PC-3 (cell line): ENCODE results near the gene NFKB2. TPM values are rescaled to one million over a fixed set of nuclear protein-coding genes. Genes with fewer than 3 reads are reported as not detected.

Source experiments
- ATAC-seq: fragments of 200-7000 bp; cut with Tn5 transposase; 2 replicates; pipeline ENCODE4 v1.9.1; 2020; ENCODE audit warnings: mild to moderate bottlenecking, moderate library complexity
- BruUV-seq: library from RNA; stranded (reverse); fragments of 400-500 nt; replicated peaks from 2 replicates; lab custom pipeline; 2021; lab: Mats Ljungman, UMichigan
- CTCF ChIA-PET: fragments of 300-600 bp; sonication (Branson Sonifier 250); formaldehyde crosslinking; loops from one replicate; lab custom pipeline; 2022; ENCODE audit warnings: antibody characterized with exemption; lab: Charles Lee
- POLR2A ChIA-PET: fragments of 300-600 bp; sonication (Branson Sonifier 250); formaldehyde crosslinking; loops from one replicate; lab custom pipeline; 2022; ENCODE audit warnings: antibody characterized with exemption; ENCODE audit not compliant: unreplicated experiment; lab: Charles Lee
- DNase-seq: peaks from one replicate; pipeline ENCODE4 v3.0.0-alpha.2; 2015
- H2AFZ ChIP-seq: fragments of 300-600 bp; sonication (generic); 2 replicates; pipeline ENCODE4 v1.6.0; 2016; ENCODE audit warnings: antibody characterized with exemption, low read length
- H3F3A ChIP-seq: fragments of 300-600 bp; sonication (generic); one replicate; pipeline ENCODE4 v1.6.0; 2017; ENCODE audit warnings: antibody characterized with exemption, low read length, control low read depth, mild to moderate bottlenecking; ENCODE audit not compliant: unreplicated experiment
- H3K27ac ChIP-seq: fragments of 300-600 bp; sonication (generic); 2 replicates; pipeline ENCODE4 v1.5.1; 2016; ENCODE audit warnings: mild to moderate bottlenecking, low read length
- H3K27me3 ChIP-seq: fragments of 300-600 bp; sonication (generic); 2 replicates; pipeline ENCODE4 v1.6.1; 2016; ENCODE audit warnings: low read length, mixed read lengths
- H3K36me3 ChIP-seq: fragments of 300-600 bp; sonication (generic); 2 replicates; pipeline ENCODE4 v1.6.1; 2016; ENCODE audit warnings: low read depth, mixed run types, low read length, mixed read lengths
- H3K4me1 ChIP-seq: fragments of 300-600 bp; sonication (generic); 2 replicates; pipeline ENCODE4 v1.5.1; 2016; ENCODE audit warnings: low read length; ENCODE audit not compliant: insufficient read depth
- H3K4me2 ChIP-seq: fragments of 300-600 bp; sonication (generic); 2 replicates; pipeline ENCODE4 v1.6.0; 2016; ENCODE audit warnings: low read length
- H3K4me3 ChIP-seq: fragments of 300-600 bp; sonication (generic); 2 replicates; pipeline ENCODE4 v1.5.1; 2016; ENCODE audit warnings: mild to moderate bottlenecking, low read length, mixed read lengths
- H3K79me2 ChIP-seq: fragments of 300-600 bp; sonication (generic); 2 replicates; pipeline ENCODE4 v1.6.1; 2017; ENCODE audit warnings: low read length, mixed read lengths
- H3K9ac ChIP-seq: fragments of 300-600 bp; sonication (generic); 2 replicates; pipeline ENCODE4 v1.6.0; 2016; ENCODE audit warnings: mild to moderate bottlenecking, low read length
- H3K9me2 ChIP-seq: fragments of 300-600 bp; sonication (generic); replicated peaks from 2 replicates; pipeline ENCODE4 v1.6.1; 2016; ENCODE audit warnings: mixed run types, low read length, mixed read lengths
- H3K9me3 ChIP-seq: fragments of 300-600 bp; sonication (generic); 2 replicates; pipeline ENCODE4 v1.6.1; 2016; ENCODE audit warnings: low read length, mixed read lengths
- H4K20me1 ChIP-seq: fragments of 300-600 bp; sonication (generic); 2 replicates; pipeline ENCODE4 v1.6.1; 2016; ENCODE audit warnings: low read length, mixed read lengths
- EZH2 ChIP-seq: fragments of 300-600 bp; sonication (generic); IDR thresholded peaks from one replicate; pipeline ENCODE4 v1.6.1; 2017; ENCODE audit warnings: antibody characterized with exemption, mild to moderate bottlenecking, low read length; ENCODE audit not compliant: unreplicated experiment
- EZH2phosphoT487 ChIP-seq: fragments of 300-600 bp; sonication (generic); IDR thresholded peaks from 2 replicates; pipeline ENCODE4 v1.6.1; 2018; ENCODE audit warnings: mild to moderate bottlenecking, antibody characterized with exemption, low read length, borderline replicate concordance
- intact Hi-C: fragments of 100-400 bp; cut with micrococcal nuclease; formaldehyde crosslinking; loops from 2 replicates; pipeline ENCODE4 v1.9.0; 2023
- total RNA-seq: library from RNA; depleted of rRNA; stranded (reverse); fragments of >200 nt; gene quantifications from 2 replicates; pipeline ENCODE4 v1.2.3, GENCODE V29; 2014
- TF ChIP-seq, protein P1 (sequence below): fragments of 300-600 bp; sonication (generic); conservative IDR thresholded peaks from 2 replicates; pipeline ENCODE4 v1.5.1; 2017; ENCODE audit warnings: antibody characterized with exemption, low read depth, mild to moderate bottlenecking, low read length

Gene NFKB2
- total RNA-seq, 1 experiment from 2014 or later, result 45.0 TPM

DNA sequence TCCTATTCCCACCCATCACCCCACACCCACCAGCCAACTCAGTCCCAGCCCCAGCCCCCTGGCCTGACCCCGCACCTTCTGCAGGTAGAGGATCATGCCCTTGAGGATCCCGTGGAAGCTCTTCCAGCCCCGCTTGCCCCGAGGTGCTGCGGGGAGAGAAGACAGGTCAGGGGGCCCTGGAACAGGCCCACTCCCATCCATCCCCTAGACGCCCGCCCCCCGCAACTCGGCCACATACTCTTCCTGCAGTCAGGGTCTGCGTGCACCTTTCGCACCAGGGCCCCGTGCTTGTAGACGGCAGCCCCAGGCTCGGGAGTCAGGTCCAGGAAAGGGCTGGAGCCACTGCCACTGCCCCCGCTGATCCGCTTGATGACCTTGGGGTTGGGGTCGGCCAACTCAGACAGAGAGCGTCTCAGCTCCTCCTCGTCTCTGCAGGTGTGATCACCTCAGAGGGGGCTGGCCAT is 9.6 kb downstream of the NFKB2 start:
- Histone ChIP-seq H2AFZ (no peak overlapping the region), H3K79me2 (no peaks in the 10 kb centered on the region), H3K4me3 (no peak overlapping the region), H3K36me3 (no peaks in the 10 kb centered on the region; the same call in 1 of the 2 replicates), H4K20me1 (no peaks in the 10 kb centered on the region), H3K27ac (no peak overlapping the region), H3K9me2 (no peaks in the 10 kb centered on the region), H3K4me1 (peaks cover 17% of the 10 kb centered on the region), H3K27me3 (peaks cover 6% of the 10 kb centered on the region; the same call in 1 of the 2 replicates), H3K4me2 (no peak overlapping the region), H3K9me3 (no peaks in the 10 kb centered on the region), H3F3A (no peaks in the 10 kb centered on the region), H3K9ac (no peak overlapping the region)
- ATAC-seq (no peak), DNase-seq (no peak)
- BruUV-seq, result no TSS peak
- TF ChIP-seq, protein P1, sequence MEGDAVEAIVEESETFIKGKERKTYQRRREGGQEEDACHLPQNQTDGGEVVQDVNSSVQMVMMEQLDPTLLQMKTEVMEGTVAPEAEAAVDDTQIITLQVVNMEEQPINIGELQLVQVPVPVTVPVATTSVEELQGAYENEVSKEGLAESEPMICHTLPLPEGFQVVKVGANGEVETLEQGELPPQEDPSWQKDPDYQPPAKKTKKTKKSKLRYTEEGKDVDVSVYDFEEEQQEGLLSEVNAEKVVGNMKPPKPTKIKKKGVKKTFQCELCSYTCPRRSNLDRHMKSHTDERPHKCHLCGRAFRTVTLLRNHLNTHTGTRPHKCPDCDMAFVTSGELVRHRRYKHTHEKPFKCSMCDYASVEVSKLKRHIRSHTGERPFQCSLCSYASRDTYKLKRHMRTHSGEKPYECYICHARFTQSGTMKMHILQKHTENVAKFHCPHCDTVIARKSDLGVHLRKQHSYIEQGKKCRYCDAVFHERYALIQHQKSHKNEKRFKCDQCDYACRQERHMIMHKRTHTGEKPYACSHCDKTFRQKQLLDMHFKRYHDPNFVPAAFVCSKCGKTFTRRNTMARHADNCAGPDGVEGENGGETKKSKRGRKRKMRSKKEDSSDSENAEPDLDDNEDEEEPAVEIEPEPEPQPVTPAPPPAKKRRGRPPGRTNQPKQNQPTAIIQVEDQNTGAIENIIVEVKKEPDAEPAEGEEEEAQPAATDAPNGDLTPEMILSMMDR, result no peak
- TF ChIP-seq EZH2phosphoT487 (no peak), EZH2 (no peak)
- ChIA-PET POLR2A (no interaction called here), CTCF (no interaction called here)
- intact Hi-C loops, result no loop called here

DNA sequence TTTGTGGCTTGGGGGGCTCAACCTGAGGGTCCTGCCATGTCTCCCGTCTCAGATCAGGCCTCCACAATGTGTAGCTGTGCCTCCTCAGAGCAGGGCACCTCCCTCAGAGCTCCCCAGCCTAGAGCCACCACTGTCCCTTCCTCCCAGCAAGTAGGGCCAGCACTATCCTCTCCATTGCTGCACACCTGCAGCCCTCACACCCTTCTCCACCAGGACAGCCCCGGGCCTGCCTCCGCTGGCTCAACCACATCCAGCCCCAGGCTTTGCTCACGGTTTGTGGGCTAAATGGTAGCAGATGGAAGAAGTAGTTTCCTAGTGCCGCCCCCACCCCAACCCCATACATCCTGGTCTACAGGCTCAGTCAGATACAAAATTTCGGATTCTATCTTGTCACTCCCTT is 10.1 kb downstream of the NFKB2 start:
- H4K20me1 ChIP-seq, result no peaks in the 10 kb centered on the region
- intact Hi-C loops, result no loop called here
- DNase-seq (no peak), ATAC-seq (no peak)
- BruUV-seq, result no TSS peak
- H3K27ac ChIP-seq, result no peak overlapping the region
- H3K79me2 ChIP-seq, result no peaks in the 10 kb centered on the region
- H2AFZ ChIP-seq, result no peak overlapping the region
- no peak overlapping the region for H3K9ac ChIP-seq
- no peak overlapping the region for H3K4me2 ChIP-seq
- no peaks in the 10 kb centered on the region; the same call in 1 of the 2 replicates for H3K36me3 ChIP-seq
- CTCF ChIA-PET, result no interaction called here
- POLR2A ChIA-PET, result no interaction called here
- peaks cover 17% of the 10 kb centered on the region for H3K4me1 ChIP-seq
- no peaks in the 10 kb centered on the region for H3F3A ChIP-seq
- TF ChIP-seq, protein P1, result no peak
- TF ChIP-seq EZH2 (no peak), EZH2phosphoT487 (no peak)
- no peaks in the 10 kb centered on the region for H3K9me3 ChIP-seq
- H3K27me3 ChIP-seq, result peaks cover 8% of the 10 kb centered on the region; the same call in 1 of the 2 replicates
- H3K9me2 ChIP-seq, result no peaks in the 10 kb centered on the region
- H3K4me3 ChIP-seq, result no peak overlapping the region

DNA sequence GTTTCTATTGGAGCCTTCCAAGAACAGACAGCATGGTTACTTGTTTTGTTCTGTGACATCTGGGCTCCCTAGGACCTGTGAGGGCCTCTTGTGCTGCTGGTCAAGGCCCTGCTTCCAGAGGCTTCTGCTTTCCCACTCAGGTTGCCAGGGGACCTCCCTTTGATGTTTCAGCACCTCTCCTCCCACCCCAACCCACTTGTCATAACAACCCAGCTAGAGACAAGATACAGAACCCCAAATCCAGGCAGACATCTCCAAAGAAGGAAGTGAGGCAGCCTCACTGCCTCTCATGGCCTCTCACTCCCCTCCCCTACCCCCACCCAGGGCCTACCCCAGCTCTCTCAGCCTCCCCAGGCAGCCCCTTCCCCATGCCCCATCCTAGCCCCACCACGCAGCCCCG is 11.3 kb downstream of the NFKB2 start:
- Histone ChIP-seq H3K79me2 (no peaks in the 10 kb centered on the region), H3K9me2 (no peaks in the 10 kb centered on the region), H3K4me3 (no peak overlapping the region), H4K20me1 (no peaks in the 10 kb centered on the region), H3K36me3 (no peaks in the 10 kb centered on the region; the same call in 1 of the 2 replicates), H3F3A (no peaks in the 10 kb centered on the region), H3K4me1 (peaks cover 6% of the 10 kb centered on the region), H3K9me3 (no peaks in the 10 kb centered on the region), H2AFZ (no peak overlapping the region), H3K9ac (no peak overlapping the region), H3K27ac (no peak overlapping the region), H3K4me2 (no peak overlapping the region), H3K27me3 (peaks cover 8% of the 10 kb centered on the region; the same call in 1 of the 2 replicates)
- intact Hi-C loops, result no loop called here
- CTCF ChIA-PET, result no interaction called here
- DNase-seq, result no peak
- POLR2A ChIA-PET, result interaction anchor here (0.5 kb wide), 1 partner anchor 103 kb away, joined by 5 read pairs; no protein-coding TSS in a partner anchor
- BruUV-seq, result no TSS peak
- ATAC-seq, result no peak
- no peak for TF ChIP-seq EZH2
- TF ChIP-seq, protein P1, result no peak
- no peak for TF ChIP-seq EZH2phosphoT487
